Stimulated activated CD4-positive, alpha-beta T cell treated with anti-CD3 and anti-CD28 coated beads, Interleukin-15, amount 100 ng/mL, for 1 hour (primary cell): ENCODE results near the gene SMARCB1.

Experiments
- DNase-seq, 2 donors: peaks; one replicate each; pipeline ENCODE4 v3.0.0-alpha.2; 2020; ENCODE audit warnings: low read depth in 1 of 2, low spot score in 1 of 2

Gene SMARCB1

DNA sequence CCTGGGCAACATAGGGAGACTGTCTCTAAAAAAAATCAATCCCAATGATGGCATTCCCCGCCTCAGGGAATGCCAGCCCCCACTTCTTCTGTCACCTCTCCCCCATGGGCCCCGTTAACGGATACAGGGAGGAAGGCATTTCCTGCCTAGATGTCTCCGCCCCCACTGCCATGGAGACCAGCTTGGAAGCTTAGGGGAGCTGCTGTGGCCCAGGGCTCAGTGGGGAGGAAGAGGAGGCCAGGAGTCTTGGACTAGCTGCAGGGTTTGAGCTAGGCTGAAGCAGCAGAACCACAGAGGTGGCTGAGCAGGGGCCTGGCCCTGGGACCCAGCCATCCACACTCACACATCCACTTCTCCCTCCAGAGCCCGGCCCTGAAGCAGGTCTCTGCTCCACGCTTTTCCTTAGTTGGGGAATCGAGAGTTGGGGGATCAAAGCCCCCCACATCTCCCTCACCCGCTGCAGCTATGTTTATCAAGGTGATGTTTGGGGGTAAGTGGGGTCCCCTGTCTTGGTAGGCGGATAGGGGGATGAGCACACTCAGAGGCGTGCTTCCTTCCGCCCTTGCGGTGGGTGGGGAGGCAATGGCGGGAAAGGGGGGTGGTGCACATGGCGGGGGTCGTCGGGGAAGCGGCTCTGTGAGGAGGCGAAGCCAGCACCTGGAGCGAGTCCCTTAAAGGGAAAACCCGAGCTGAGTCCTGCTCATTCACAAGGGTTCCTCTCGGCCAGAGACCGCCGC is 23.8 kb upstream of the SMARCB1 start, which contains the start of gene C22orf15:
TSS of gene C22orf15 (plus strand) at position 149 of the 737 bp plus-strand sequence. CDS start at position 466, 317 bp downstream.
- DNase-seq: no peak

DNA sequence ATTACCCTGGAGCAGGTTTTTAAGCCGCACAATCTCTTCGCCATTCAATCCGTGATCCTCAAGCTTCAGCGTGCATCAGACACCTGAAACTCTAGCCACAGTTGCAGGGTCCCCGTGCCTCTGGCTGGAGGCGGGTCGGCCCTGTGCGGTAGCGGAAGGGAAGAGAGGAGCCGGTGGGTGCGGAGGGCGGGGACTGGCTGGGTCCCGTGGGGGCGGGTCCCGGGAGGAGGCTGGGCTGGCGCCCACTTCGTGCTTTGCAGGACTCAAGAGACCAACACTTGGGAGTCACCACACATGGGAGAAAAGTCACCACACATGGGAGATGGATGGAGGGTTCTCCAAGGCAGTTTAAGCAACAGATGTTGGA is 23.2 kb upstream of the SMARCB1 start:
- peak in 1 of 2 donors; percentile 49 for DNase-seq

DNA sequence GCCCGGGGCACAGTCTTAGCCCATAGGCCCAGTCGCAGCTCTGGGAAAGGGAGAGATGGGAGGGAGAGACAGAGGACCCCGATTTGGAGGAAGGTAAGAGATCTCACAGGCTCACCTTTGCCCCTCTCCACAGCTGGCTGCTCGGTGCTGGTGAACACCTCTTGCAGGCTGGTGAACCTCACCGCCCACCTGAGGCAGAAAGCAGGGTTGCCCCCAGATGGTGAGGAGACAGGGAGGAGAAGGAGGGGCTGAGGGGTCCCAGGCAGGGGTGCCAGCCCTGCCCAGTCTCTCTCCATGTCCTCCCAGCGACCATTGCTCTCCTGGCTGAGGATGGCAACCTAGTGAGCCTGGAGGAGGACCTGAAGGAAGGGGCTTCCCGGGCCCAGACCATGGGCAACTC is 22.8 kb upstream of the SMARCB1 start:
- DNase-seq: no peak

DNA sequence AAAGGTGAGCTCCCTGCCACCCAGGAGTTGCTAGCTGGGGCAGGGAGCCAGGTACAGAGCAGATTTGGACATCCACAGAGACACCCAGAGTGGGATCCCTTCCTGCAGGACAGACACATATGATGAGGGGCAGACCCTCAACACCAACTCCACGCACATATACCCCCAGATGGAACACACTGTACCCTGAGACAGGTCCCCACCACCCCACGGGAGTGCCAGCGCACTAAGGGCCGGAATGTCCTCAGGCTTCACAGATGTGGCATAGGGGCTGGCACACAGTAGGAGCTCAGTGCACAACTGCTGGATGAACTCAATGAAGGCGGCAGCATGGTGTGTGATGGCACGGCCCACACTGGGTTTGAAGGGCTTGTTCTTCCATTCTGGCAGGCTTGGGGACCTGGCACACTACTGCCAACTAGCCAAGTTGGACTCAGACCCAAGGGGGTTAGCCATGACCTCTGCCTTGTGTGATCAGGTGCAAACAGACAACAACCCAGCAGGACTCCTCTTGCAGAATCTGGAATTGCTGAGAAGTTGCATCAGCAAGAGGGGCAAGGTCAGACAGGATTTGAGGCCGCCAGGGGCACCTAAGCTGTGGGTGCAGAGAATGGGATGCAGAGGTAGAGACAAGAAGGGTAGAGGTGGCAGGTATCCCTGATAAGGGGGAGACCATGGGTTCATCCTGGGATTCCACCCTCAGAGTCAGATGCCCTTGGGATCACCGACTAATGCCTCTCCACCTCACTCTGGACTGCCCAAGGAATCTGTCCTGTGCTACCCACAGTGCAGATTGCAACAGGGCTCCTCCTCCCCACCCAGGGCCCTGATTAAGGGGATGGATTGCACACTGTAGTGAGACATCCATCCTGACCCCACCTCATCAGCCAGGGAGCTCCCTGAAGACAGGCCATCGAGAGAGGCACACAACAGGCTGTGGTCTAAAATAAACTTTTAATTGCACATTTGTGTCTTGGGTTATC is 21.6 kb upstream of the SMARCB1 start:
- DNase-seq: no peak

DNA sequence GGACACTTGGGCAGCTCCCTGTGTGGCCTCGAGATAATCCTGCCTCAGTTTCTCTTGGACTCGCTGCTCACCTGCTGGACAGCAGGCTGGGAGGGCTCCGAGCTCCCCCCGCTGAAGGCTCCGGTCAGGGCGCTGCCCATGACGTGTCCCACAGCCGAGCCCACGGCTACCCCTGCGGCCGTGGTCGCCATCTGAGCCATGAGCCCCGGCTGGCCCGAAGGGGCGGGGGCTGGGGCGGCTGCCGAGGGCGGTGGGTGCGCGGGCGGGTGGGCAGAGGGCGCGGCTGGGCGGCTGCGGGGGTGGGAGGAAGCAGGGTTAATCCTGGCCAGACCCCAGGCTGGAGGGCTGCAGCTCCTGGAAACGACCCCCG is 19.5 kb upstream of the SMARCB1 start:
- no peak for DNase-seq

DNA sequence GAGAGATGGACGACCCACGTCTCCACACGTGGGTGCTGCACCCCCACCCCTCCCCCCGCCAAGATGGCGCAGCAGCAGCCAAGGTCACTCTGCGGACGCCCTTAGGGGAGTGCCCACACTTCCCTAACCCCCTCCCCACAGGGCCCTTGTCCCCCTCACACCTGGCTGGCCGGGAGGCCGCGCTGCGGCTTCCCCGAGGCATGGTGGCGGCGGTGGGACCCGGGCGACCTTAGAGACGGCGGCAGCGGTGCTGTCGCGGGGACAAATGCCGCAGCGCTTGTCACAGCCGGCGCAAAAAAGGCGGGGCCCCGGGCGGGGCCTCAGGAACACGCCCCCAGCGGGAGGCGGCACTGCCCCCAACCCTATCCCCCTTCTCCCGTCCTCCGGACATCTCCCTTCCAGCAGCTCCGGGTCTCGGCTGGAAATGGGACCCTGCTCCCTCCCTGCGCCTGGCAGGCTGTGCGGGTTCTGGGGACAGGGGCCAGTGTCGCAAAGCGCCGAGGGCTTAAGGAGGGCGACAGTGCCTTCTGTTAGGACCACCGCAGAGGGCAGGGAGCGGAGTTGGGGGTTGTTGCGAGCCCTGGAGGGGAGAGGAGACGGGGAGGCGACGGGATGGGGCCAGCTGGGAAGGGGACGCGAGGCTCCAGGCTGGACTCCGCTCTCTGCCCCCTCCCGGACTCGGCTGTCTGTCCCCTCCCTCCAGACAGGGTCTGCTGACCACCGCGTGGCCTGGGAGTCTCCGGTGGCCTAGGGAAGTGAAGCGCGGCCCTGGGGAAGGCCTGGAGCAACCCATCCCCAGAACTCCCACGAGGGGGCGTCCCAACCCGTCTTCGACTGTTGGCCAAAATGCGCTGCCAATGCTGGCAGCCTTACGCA is 18.9 kb upstream of the SMARCB1 start, which contains the start of gene CHCHD10:
TSS of gene CHCHD10 (minus strand) at position 300 of the 876 bp plus-strand sequence. CDS start at position 202, 98 bp downstream.
- DNase-seq: peak; percentile 50 to 75

DNA sequence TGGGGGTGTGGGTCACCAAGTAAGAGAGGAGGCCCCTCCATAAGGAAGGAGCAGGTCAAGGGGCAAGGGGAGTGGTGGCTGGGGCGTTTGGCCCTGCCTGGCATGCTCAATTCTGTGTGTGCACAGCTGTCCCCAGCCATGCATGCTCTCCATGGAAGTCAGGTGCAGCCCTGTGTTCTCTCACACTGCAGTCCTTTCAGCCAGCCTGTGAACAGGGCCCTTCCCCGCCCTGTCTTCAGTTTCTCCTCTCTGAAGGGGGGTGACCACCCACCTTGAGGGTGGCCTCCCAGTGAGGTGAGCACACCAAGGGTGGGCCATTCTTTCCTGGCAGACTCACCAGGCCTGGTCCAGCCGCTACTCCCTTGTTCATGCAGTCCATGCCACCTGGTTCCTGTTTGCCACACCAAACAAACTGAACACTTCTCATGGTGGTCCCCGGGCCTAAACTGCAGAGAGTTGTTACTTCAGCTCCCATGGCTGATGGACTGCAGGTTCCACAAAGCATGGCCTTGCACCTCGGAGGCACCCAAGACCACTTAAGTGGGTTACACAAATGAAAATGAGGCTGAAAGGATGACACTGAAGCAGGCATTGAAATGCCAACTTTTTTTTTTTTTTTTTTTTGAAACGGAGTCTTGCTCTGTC is 17.3 kb upstream of the SMARCB1 start:
- DNase-seq: no peak

DNA sequence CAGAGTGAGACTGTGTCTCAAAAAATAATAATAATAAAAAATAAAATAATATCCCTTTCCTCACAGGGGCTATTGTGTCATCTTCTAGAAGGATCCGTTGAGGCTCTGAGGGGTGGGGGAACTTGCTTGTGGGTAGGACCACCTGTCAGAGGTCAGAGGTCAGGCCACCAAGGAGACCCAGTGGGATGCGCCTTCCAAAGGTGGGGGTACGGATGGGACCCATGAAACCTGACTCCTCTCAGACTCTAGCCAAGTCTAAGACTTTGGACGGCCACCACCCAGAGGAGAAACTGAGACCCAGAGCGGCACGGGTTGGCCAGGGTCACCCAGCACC is 14.5 kb upstream of the SMARCB1 start:
- no peak for DNase-seq

DNA sequence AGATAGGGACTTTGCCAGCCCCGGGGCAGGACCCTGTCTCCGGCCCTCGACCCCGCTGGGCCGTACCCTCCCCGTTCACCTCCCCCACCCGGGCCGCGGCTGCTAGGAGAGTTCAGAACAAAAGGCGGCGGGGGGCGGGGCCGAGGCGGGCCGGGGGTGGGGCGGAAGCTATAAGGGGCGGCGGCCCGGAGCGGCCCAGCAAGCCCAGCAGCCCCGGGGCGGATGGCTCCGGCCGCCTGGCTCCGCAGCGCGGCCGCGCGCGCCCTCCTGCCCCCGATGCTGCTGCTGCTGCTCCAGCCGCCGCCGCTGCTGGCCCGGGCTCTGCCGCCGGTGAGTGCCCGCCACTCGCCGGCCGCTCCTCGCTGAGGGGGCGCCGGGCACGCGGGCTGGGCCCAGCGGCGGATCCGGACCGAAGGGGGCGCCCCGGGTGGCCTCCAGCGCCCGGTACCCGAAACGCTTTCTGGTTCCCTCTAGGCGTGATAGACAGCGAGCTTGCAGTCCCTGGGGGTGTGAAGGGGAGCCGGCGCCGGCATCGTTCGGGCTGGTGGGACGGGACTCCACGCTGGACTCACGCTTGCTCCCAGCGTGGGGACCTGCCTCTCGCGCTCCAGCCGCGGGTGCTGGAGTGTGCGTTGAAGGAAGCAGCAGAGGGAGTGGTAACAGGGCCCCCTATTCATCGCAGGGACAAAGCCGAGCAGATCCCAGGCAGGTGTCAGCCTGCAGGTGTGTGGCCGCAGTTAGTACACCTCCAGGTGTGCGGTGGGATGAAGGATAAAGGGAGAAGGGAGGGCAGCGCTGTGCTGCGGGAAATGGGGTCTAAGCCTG is 13.9 kb upstream of the SMARCB1 start, which contains the start of gene MMP11:
TSS of gene MMP11 (plus strand) at position 201 of the 825 bp plus-strand sequence. CDS start at position 223, 22 bp downstream.
- peak; percentile 31 to 52 for DNase-seq

DNA sequence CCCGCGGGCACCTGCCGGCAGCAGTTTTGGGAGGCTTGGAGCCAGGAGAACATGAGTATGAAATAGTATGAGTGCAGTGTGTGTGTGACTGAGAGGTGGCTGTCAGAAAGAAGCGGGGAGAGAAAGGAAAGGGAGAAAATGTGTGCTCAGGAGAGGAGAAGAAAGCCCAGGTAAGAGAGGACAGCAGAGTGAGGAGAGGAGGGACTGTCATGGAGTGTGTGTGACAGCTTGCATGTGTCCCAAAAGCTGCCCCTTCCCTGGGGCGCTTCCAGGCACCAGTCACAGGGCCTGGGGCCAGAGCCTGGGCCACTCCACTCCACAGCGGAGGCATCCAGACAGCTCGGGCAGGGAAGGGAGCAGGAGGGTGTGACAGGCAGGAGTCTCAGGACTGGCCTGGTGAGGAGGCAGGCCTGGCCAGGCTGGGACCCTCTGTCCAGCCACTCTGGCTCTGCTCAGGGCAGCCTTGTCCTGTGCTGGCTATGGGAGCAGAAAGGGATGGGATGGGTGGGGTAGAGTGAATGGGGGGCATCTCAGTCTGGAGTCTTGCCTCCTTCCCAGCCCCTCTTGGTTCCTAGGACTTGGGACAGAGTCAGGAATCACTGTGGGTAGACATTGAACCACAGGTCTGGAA is 13.2 kb upstream of the SMARCB1 start:
- no peak for DNase-seq

DNA sequence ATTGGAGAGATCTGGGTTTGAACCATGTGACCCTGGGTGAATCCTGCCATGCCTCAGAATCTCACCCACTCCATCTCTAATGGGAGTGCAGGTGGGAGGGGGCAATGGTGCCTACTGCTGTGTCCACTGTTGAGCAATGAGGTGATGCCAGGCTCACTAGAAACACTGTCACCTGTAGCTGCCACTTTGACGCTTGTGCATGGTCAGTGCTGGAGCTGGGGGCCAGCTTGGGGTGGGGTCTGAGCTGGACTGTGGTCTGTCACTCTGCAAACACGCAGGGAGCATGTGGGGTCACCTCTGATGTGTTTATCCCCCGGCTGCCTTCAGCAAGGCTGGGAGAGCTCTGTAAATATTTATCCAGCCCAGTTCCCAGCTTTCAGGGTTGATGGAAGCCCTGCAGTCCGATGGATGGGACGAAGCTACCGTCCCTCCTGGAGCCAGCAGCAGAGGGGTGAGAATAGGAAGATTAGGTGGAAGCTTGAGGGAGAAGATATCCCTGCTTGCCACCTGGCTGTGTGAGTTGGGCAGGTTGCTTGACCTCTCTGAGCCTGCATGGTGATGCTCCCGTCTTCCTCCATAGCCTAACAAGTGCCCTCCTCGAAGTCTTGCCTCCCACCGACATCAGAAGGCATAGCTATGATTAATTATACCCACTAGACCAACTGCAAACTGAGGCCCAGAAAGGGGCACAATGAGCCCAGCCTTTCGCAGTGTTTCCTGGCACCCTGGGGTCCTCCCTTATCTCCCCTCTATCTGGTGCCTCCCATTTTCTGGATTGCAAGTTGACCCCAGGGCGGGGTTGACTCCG is 12.4 kb upstream of the SMARCB1 start:
- DNase-seq: no peak

DNA sequence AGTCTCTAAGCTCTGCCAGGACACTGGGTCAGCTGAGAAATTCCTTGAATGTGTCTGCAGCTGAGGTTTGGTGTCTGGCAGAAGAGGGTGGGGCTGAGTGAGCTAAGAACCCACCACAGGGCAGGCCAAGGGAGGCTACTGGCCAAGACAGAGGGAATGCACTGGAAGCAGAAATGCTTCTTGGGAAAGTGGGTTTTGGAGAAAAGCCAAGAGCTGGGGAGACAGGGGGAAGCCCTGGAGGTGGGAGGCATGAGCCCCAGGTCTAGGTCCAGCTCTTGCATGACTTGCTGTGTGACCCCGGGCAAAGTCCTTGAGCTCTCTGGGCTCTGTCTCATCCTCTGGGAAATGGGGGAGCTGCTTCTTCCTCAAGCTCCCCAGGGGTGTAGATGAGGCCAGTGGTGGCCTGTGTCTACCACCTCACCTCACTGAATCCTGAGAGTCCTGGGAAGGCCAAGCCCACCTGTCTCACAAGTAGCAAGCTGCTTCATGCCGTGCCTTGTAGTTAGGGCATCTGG is 11.8 kb upstream of the SMARCB1 start:
- no peak for DNase-seq

DNA sequence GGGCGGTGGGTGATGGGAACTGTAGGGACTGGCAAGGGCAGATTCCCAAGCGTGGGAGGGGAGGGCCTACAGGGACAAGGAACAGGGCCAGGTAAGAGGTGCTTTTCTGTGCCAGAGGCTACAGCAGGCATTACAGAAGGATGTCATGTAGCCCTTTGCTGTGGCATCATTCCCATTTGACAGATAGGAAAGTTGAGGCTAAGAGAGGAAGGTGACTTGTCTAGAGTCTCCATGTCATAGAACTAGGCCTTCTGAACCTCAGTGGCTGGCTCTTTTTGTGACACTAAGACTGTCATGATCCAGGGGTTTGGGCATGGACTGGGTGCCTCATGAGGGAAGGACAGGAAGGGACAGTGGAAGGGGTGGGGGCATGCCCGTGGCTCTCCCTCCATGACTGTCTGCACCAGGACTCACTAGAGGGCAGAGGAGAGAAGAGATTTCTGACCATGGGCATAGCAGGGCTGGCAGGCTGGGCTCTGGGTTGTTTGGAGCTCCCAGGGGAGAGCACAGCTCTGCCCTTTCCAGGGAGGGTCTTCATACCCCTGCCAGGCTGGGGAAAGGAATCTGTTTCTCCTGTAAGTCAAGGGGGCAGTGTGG is 10.9 kb upstream of the SMARCB1 start:
- no peak for DNase-seq

DNA sequence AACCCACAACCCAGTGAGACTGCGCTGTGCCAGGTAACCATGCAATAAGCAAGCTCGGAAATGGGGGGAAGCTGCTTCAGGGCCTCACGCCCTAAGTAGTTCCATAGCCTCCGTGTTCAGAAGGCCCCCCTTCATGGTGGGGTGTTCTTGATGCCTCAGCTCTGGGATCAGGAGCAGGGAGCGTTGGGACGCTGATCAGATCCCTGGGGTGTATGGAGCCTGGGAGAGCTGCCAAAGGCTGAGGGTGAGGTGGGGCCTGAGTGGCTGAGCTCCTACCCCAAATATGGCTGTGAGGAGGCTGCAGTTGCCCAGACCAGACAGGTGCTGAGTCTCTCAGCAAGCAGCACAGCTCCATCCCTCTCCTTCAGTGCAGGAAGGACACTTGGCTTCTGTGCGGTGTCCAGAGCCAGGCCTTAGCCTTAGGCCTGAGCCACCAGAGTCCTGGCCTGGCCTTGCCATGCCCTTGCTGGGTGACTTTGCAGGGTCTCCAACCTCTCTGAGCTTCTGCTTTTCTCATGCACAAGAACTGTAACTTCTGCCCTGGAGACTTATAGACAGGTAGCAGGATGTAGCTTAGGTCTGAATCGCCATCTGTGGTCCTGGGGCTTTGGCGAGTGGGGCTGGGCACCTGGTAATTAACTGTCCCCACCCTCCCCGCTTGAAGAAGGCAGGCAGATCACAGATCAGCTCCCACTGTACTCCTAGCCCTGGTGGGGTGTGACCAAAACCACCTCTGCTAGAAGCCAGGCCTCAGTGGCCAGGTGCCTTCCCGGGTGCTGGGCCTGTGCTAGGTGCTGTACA is 8.8 kb upstream of the SMARCB1 start:
- no peak for DNase-seq

DNA sequence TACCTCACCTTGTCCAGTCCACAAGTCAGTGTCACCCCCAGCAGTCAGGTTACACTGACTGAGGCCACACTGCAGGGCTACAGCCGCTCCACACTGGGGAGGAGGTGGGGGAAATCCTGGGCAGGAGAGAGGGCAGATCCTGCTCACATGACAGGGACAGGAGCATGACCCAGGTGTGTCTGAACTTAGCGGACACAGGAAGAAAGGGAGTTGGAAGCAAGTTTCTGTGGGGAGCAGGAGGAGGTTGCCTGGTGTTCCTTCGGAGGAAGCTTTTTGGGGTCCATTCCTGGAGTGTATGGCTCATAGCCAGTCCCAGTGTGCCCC is 8.2 kb upstream of the SMARCB1 start:
- DNase-seq: no peak

DNA sequence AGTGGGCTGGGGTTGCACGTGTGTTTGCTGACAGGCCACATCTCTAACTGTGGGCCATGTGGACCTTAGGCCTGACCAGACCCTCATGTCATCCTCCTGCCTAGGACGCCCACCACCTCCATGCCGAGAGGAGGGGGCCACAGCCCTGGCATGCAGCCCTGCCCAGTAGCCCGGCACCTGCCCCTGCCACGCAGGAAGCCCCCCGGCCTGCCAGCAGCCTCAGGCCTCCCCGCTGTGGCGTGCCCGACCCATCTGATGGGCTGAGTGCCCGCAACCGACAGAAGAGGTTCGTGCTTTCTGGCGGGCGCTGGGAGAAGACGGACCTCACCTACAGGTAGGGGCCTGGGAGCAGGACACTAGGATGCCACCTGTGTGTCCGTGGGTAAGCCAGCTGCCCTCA is 7.7 kb upstream of the SMARCB1 start:
- no peak for DNase-seq

DNA sequence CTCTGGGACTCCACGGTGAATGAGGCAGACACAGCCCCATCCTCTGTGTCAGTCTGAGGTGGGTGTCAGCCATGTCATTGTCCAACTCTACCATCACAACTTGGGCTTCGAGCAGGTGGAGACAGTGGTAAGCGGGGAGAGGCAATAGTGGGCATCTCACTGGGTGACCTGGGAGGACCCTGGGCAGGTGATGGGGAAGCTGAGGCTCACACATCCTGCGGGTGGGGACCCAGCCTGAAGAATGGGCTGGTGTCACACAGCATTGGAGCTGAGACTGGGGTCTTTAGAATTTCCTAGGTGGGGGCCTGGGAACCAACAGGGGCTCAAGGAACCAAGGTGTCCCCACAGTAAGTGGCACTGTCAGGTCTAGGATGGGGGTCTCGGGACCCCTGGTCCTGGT is 7.0 kb upstream of the SMARCB1 start:
- no peak for DNase-seq
